GM21576 (cell line): Measurements from ENCODE around the gene GTPBP6.
"Not testable (repeated sequence)": the region's sequence is repeated elsewhere in the genome, so short reads cannot be mapped to it uniquely, and the experiment has no call there.

Experiments
- ATAC-seq: cut with Tn5 transposase; IDR thresholded peaks from one replicate; pipeline ENCODE4 v1.9.1; 2021; ENCODE audit warnings: mild to moderate bottlenecking, moderate library complexity; ENCODE audit not compliant: unreplicated experiment

The GTPBP6 gene

GRCh38 chrX:292900-293897 is 25.4 kb downstream of the GTPBP6 start:
- ATAC-seq: no peak

GRCh38 chrX:291411-291901 is 27.1 kb downstream of the GTPBP6 start:
- no peak for ATAC-seq

- ATAC-seq: no peak
Measured at GRCh38 chrX:290476-291166, 28.0 kb downstream of the GTPBP6 start.

- ATAC-seq: no peak
Measured at GRCh38 chrX:288561-288991, 30.0 kb downstream of the GTPBP6 start.

GRCh38 chrX:287670-288069 is 30.9 kb downstream of the GTPBP6 start:
- ATAC-seq: no peak

- ATAC-seq: no peak
Measured at GRCh38 chrX:285076-285677, 33.4 kb downstream of the GTPBP6 start.

GRCh38 chrX:283115-283845 is 35.3 kb downstream of the GTPBP6 start:
- ATAC-seq: peak; percentile 97

- ATAC-seq: not testable (repeated sequence)
Measured at GRCh38 chrX:282000-282681, 36.5 kb downstream of the GTPBP6 start.

- peak; percentile 33 for ATAC-seq
Measured at GRCh38 chrX:281166-281999, 37.2 kb downstream of the GTPBP6 start, which contains the start of gene PLCXD1. Gene PLCXD1, plus strand, starts transcription at chrX:281381. Its CDS starts 2,807 bp downstream, at chrX:284188.

- ATAC-seq: not testable (repeated sequence)
Measured at GRCh38 chrX:280722-281121, 37.9 kb downstream of the GTPBP6 start.

- ATAC-seq: not testable (repeated sequence)
Measured at GRCh38 chrX:279757-280604, 38.6 kb downstream of the GTPBP6 start.

- no peak for ATAC-seq
Measured at GRCh38 chrX:276581-277201, 41.9 kb downstream of the GTPBP6 start.

- no peak for ATAC-seq
Measured at GRCh38 chrX:275967-276580, 42.5 kb downstream of the GTPBP6 start.

- no peak for ATAC-seq
Measured at GRCh38 chrX:275476-275966, 43.1 kb downstream of the GTPBP6 start.

- no peak for ATAC-seq
Measured at GRCh38 chrX:274904-275475, 43.6 kb downstream of the GTPBP6 start.

- ATAC-seq: no peak
Measured at GRCh38 chrX:270848-271367, 47.7 kb downstream of the GTPBP6 start.
